Hepatocyte (in vitro differentiated cells): ENCODE data around the gene ACTR3C.
"Not testable (repeated sequence)": the region's sequence is repeated elsewhere in the genome, so short reads cannot be mapped to it uniquely, and the experiment has no call there.

ENCODE experiments used
- CTCF ChIP-seq: fragments of 200-600 bp; sonication (generic); IDR thresholded peaks from 2 replicates; pipeline ENCODE4 v1.5.1; 2016; ENCODE audit warnings: antibody characterized with exemption, mild to moderate bottlenecking; ENCODE audit not compliant: poor library complexity
- EZH2 ChIP-seq: fragments of 200-600 bp; sonication (generic); IDR thresholded peaks from 2 replicates; pipeline ENCODE4 v1.6.1; 2016; ENCODE audit warnings: antibody characterized with exemption, mild to moderate bottlenecking, borderline replicate concordance
- EZH2phosphoT487 ChIP-seq: fragments of 200-600 bp; sonication (generic); IDR thresholded peaks from one replicate; pipeline ENCODE4 v1.6.1; 2018; ENCODE audit warnings: antibody characterized with exemption, mild to moderate bottlenecking, low read depth, moderate library complexity; ENCODE audit not compliant: unreplicated experiment, severe bottlenecking

GRCh38 chr7:150281681-150282403, 41.5 kb downstream of the ACTR3C start:
- not testable (repeated sequence) for TF ChIP-seq CTCF, EZH2phosphoT487, EZH2
